Caco-2 (cell line): ENCODE measurements around the gene NFATC1. TPM values are rescaled to one million over a fixed set of nuclear protein-coding genes. Genes with fewer than 3 reads are reported as not detected.

Experiments
- BruUV-seq: library from RNA; stranded (reverse); fragments of 400-500 nt; replicated peaks from 2 replicates; lab custom pipeline; 2021; lab: Mats Ljungman, UMichigan
- CTCF ChIA-PET: fragments of 300-600 bp; sonication (Branson Sonifier 250); formaldehyde crosslinking; loops from one replicate; lab custom pipeline; 2022; ENCODE audit warnings: antibody characterized with exemption; lab: Charles Lee
- POLR2A ChIA-PET: fragments of 300-600 bp; sonication (Branson Sonifier 250); formaldehyde crosslinking; loops from one replicate; lab custom pipeline; 2022; ENCODE audit warnings: antibody characterized with exemption; lab: Charles Lee
- DNase-seq, 2 experiments: peaks; one replicate each; pipeline versions ENCODE4 v3.0.0 to v3.0.0-alpha.2; 2020 to 2022
- H3K27me3 ChIP-seq: replicated peaks from 2 replicates; pipeline ENCODE4 v1.6.0; 2011; ENCODE audit warnings: low read length; ENCODE audit not compliant: control insufficient read depth, insufficient read depth
- H3K36me3 ChIP-seq: 2 replicates; pipeline ENCODE4 v1.5.1; 2011; ENCODE audit warnings: low read length; ENCODE audit not compliant: control insufficient read depth, insufficient read depth
- H3K4me1 ChIP-seq: fragments of 250-450 bp; sonication (Bioruptor Pico); 2 replicates; pipeline ENCODE4 v1.5.1; 2020; ENCODE audit warnings: mild to moderate bottlenecking
- H3K4me3 ChIP-seq: 2 replicates; pipeline ENCODE4 v1.5.1; 2011; ENCODE audit warnings: low read depth, mild to moderate bottlenecking, control low read depth, low read length
- H3K9me3 ChIP-seq: fragments of 250-450 bp; sonication (Bioruptor Pico); 2 replicates; pipeline ENCODE4 v1.5.1; 2020; ENCODE audit warnings: mild to moderate bottlenecking, moderate library complexity
- H3K27ac Mint-ChIP-seq: one replicate; pipeline ENCODE4 v1.8.0; 2022; ENCODE audit warnings: mixed read lengths; ENCODE audit not compliant: unreplicated experiment
- H3K27me3 Mint-ChIP-seq: one replicate; pipeline ENCODE4 v1.8.0; 2022; ENCODE audit warnings: mixed read lengths; ENCODE audit not compliant: insufficient read depth, unreplicated experiment
- H3K36me3 Mint-ChIP-seq: one replicate; pipeline ENCODE4 v1.8.0; 2022; ENCODE audit warnings: mild to moderate bottlenecking, mixed read lengths; ENCODE audit not compliant: insufficient read depth, unreplicated experiment
- H3K4me1 Mint-ChIP-seq: one replicate; pipeline ENCODE4 v1.8.0; 2022; ENCODE audit warnings: low read depth, mixed read lengths; ENCODE audit not compliant: unreplicated experiment
- H3K4me3 Mint-ChIP-seq: one replicate; pipeline ENCODE4 v1.8.0; 2022; ENCODE audit warnings: mild to moderate bottlenecking, moderate library complexity, mixed read lengths; ENCODE audit not compliant: unreplicated experiment
- H3K9me3 Mint-ChIP-seq: one replicate; pipeline ENCODE4 v1.8.0; 2022; ENCODE audit warnings: mixed read lengths; ENCODE audit not compliant: unreplicated experiment
- CTCF ChIP-seq, 2 experiments: fragments of 200-600 bp in 1 of 2; IDR thresholded peaks; 1 replicate in 1 of 2; 2 replicates in 1 of 2; pipeline versions ENCODE4 v1.5.1 to v1.8.0; 2011 to 2022; ENCODE audit warnings: antibody characterized with exemption in 1 of 2, control low read depth in 1 of 2, inconsistent platforms in 1 of 2, low read depth in 1 of 2, low read length in 1 of 2, mild to moderate bottlenecking in 1 of 2, moderate library complexity in 1 of 2; ENCODE audit not compliant: insufficient read depth in 1 of 2, severe bottlenecking in 1 of 2, unreplicated experiment in 1 of 2
- intact Hi-C: fragments of 100-400 bp; cut with micrococcal nuclease; formaldehyde crosslinking; loops from one replicate; pipeline ENCODE4 v1.10.0; 2022; ENCODE audit not compliant: unreplicated experiment
- total RNA-seq: library from RNA; stranded (reverse); gene quantifications from 2 replicates; pipeline ENCODE4 v1.2.3, GENCODE V29; 2022

Gene NFATC1
- total RNA-seq, 1 experiment from 2014 or later: 0.66 TPM

- no TSS peak for BruUV-seq
- Mint-ChIP-seq H3K27ac (no peak overlapping the region), H3K27me3 (no peaks in the 10 kb centered on the region), H3K36me3 (no peaks in the 10 kb centered on the region), H3K4me1 (no peaks in the 10 kb centered on the region), H3K4me3 (no peak overlapping the region), H3K9me3 (no peaks in the 10 kb centered on the region)
- Histone ChIP-seq H3K4me1 (no peaks in the 10 kb centered on the region), H3K4me3 (no peak overlapping the region), H3K36me3 (no peaks in the 10 kb centered on the region), H3K27me3 (no peaks in the 10 kb centered on the region), H3K9me3 (no peaks in the 10 kb centered on the region)
- DNase-seq: no peak
- intact Hi-C loops: no loop called here
- ChIA-PET CTCF (no interaction called here), POLR2A (no interaction called here)
- no peak for TF ChIP-seq CTCF (IDR thresholded peaks at IDR 0.05; ENCODE audit: insufficient read depth in 1 of 2, low read depth in 1 of 2, low read length in 1 of 2, severe bottlenecking in 1 of 2, unreplicated experiment in 1 of 2)
Observed at GRCh38 chr18:79439628-79440023, 43.9 kb downstream of the NFATC1 start.

GRCh38 chr18:79440316-79441110, 44.8 kb downstream of the NFATC1 start:
- Histone ChIP-seq H3K4me1 (no peaks in the 10 kb centered on the region), H3K27me3 (no peaks in the 10 kb centered on the region), H3K36me3 (no peaks in the 10 kb centered on the region), H3K4me3 (no peak overlapping the region), H3K9me3 (no peaks in the 10 kb centered on the region)
- Mint-ChIP-seq H3K27ac (no peak overlapping the region), H3K9me3 (no peaks in the 10 kb centered on the region), H3K4me1 (no peaks in the 10 kb centered on the region), H3K27me3 (no peaks in the 10 kb centered on the region), H3K4me3 (no peak overlapping the region), H3K36me3 (no peaks in the 10 kb centered on the region)
- POLR2A ChIA-PET: no interaction called here
- no peak for DNase-seq
- intact Hi-C loops: no loop called here
- no TSS peak for BruUV-seq
- no peak for TF ChIP-seq CTCF (IDR thresholded peaks at IDR 0.05; ENCODE audit: insufficient read depth in 1 of 2, low read depth in 1 of 2, low read length in 1 of 2, severe bottlenecking in 1 of 2, unreplicated experiment in 1 of 2)
- CTCF ChIA-PET: no interaction called here

GRCh38 chr18:79441420-79441819, 45.7 kb downstream of the NFATC1 start:
- intact Hi-C loops: no loop called here
- no peak for TF ChIP-seq CTCF (IDR thresholded peaks at IDR 0.05; ENCODE audit: insufficient read depth in 1 of 2, low read depth in 1 of 2, low read length in 1 of 2, severe bottlenecking in 1 of 2, unreplicated experiment in 1 of 2)
- no peaks in the 10 kb centered on the region for H3K27me3 Mint-ChIP-seq
- Histone ChIP-seq H3K4me3 (no peak overlapping the region), H3K27me3 (no peaks in the 10 kb centered on the region), H3K9me3 (no peaks in the 10 kb centered on the region), H3K4me1 (no peaks in the 10 kb centered on the region), H3K36me3 (no peaks in the 10 kb centered on the region)
- no peaks in the 10 kb centered on the region for H3K9me3 Mint-ChIP-seq
- H3K36me3 Mint-ChIP-seq: no peaks in the 10 kb centered on the region
- ChIA-PET POLR2A (no interaction called here), CTCF (no interaction called here)
- no peak overlapping the region for H3K27ac Mint-ChIP-seq
- H3K4me3 Mint-ChIP-seq: no peak overlapping the region
- BruUV-seq: no TSS peak
- H3K4me1 Mint-ChIP-seq: no peaks in the 10 kb centered on the region
- DNase-seq: no peak
